ENCODE data around the gene GRAMD4. TPM values are rescaled to one million over a fixed set of nuclear protein-coding genes. Genes with fewer than 3 reads are reported as not detected.
A peak's percentile ranks its signal among the peaks of the same experiment; 100 is the strongest.

GRAMD4 gene
- total RNA-seq, 1 experiment from 2014 or later = 19.8 TPM

- no peak overlapping the region for H2BK20ac ChIP-seq (ENCODE audit: low read depth, low read length, poor library complexity, severe bottlenecking)
- peaks cover 10% of the 10 kb centered on the region for H4K20me1 ChIP-seq (ENCODE audit: control insufficient read depth, insufficient read depth, insufficient read length)
- H3K14ac ChIP-seq (ENCODE audit: insufficient read depth, low read length) = no peak overlapping the region
- H3K4ac ChIP-seq (ENCODE audit: low read depth, low read length) = no peak overlapping the region
- WGBS (ENCODE audit: extremely low coverage, insufficient read length, low lambda C conversion rate) = no CpG with 5 or more reads among the region's 3 CpGs
- H3K23ac ChIP-seq (ENCODE audit: insufficient read length, low read depth, low read length) = no peak overlapping the region
- no peaks in the 10 kb centered on the region for H3K9me3 Mint-ChIP-seq
- 0 out of 7 replicates have a peak overlapping the region, but pooled peaks of 1 of the 3 experiments have one; percentile 23 for H3K27ac Mint-ChIP-seq
- H3K27me3 ChIP-seq (ENCODE audit: insufficient read depth, low read length) = no peaks in the 10 kb centered on the region
- H2BK5ac ChIP-seq (ENCODE audit: insufficient read length, low read length) = no peak overlapping the region
- no peaks in the 10 kb centered on the region for H3K79me1 ChIP-seq (ENCODE audit: insufficient read depth, low read depth, low read length, poor library complexity, severe bottlenecking)
- TF ChIP-seq CTCF (conservative IDR thresholded peaks at IDR 0.05) = no peak
- H2BK12ac ChIP-seq (ENCODE audit: insufficient read length, low read depth, low read length) = no peak overlapping the region
- no peaks in the 10 kb centered on the region for H3K79me2 ChIP-seq (ENCODE audit: insufficient read depth, low read length)
- no peak overlapping the region for H3K27ac ChIP-seq (ENCODE audit: insufficient read length, low read depth, low read length)
- no peak overlapping the region for H3K56ac ChIP-seq (ENCODE audit: insufficient read length, low read depth, low read length)
- peaks cover 2 to 22% (median 8%) of the 10 kb centered on the region in 3 experiments; a peak in 6 of 7 replicates for H3K36me3 Mint-ChIP-seq (ENCODE audit: insufficient read depth in 1 of 3, low read depth in 3 of 3)
- no peak overlapping the region for H4K5ac ChIP-seq (ENCODE audit: insufficient read length, low read depth, low read length)
- no peak overlapping the region for H2BK120ac ChIP-seq (ENCODE audit: low read depth, low read length, poor library complexity, severe bottlenecking)
- no peak overlapping the region for H3K9ac ChIP-seq (ENCODE audit: extremely low read depth, insufficient read length, low read length)
- H4K91ac ChIP-seq (ENCODE audit: insufficient read length, low read depth, low read length) = no peak overlapping the region
- H3K23me2 ChIP-seq (ENCODE audit: insufficient read length, low read depth, low read length, poor library complexity, severe bottlenecking) = no peaks in the 10 kb centered on the region
- H3K27me3 Mint-ChIP-seq (ENCODE audit: low read depth) = no peaks in the 10 kb centered on the region; the same call in 1 of the 2 replicates
- H3T11ph ChIP-seq (ENCODE audit: low read length) = no peak overlapping the region
- no peaks in the 10 kb centered on the region for H3K9me3 ChIP-seq (ENCODE audit: control insufficient read depth, low read depth, low read length)
- H3K18ac ChIP-seq (ENCODE audit: insufficient read length, low read depth, low read length) = no peak overlapping the region
- no peak overlapping the region for H3K4me2 ChIP-seq (ENCODE audit: insufficient read depth, insufficient read length, low read length)
- no peak overlapping the region for H2AFZ ChIP-seq (ENCODE audit: low read length)
- H2AK5ac ChIP-seq (ENCODE audit: insufficient read length, low read length) = no peak overlapping the region
- H3K4me3 Mint-ChIP-seq = no peak overlapping the region
- no peak overlapping the region for H4K8ac ChIP-seq (replicated peaks; ENCODE audit: insufficient read length, low read depth, low read length)
- H3K4me1 Mint-ChIP-seq = peaks cover 7 to 26% of the 10 kb centered on the region in 2 experiments
- H3K4me1 ChIP-seq (ENCODE audit: insufficient read depth, low read length) = peaks cover 2% of the 10 kb centered on the region; the same call in 1 of the 2 replicates
- H2BK15ac ChIP-seq (ENCODE audit: low read depth, low read length) = no peak overlapping the region
- DNase-seq = no peak
Measured at GRCh38 chr22:46726986-46727317, 106.8 kb downstream of the GRAMD4 start.

All from H9 (cell line).